DND-41 (cell line): ENCODE results near the gene KHDRBS2.

Source experiments
- ATAC-seq: fragments of 200-7000 bp; cut with Tn5 transposase; 3 replicates; pipeline ENCODE4 v1.9.1; 2021; ENCODE audit warnings: low read depth; ENCODE audit not compliant: insufficient read depth
- DNase-seq: peaks from one replicate; pipeline ENCODE4 v3.0.0-alpha.2; 2020
- H2AFZ ChIP-seq: 2 replicates; pipeline ENCODE4 v1.6.0; 2012; ENCODE audit warnings: low read depth, low read length
- H3K27ac ChIP-seq: 2 replicates; pipeline ENCODE4 v1.5.1; 2012; ENCODE audit warnings: low read length, inconsistent platforms
- H3K27me3 ChIP-seq: fragments of 200-600 bp; sonication (generic); 2 replicates; pipeline ENCODE4 v1.6.0; 2012; ENCODE audit warnings: low read length, mild to moderate bottlenecking, inconsistent platforms; ENCODE audit not compliant: insufficient read depth, poor library complexity
- H3K36me3 ChIP-seq: 2 replicates; pipeline ENCODE4 v1.5.1; 2012; ENCODE audit warnings: low read length, inconsistent platforms; ENCODE audit not compliant: insufficient read depth
- H3K4me1 ChIP-seq: 2 replicates; pipeline ENCODE4 v1.5.1; 2012; ENCODE audit warnings: mild to moderate bottlenecking, low read length; ENCODE audit not compliant: insufficient read depth
- H3K4me2 ChIP-seq: 2 replicates; pipeline ENCODE4 v1.6.0; 2012; ENCODE audit warnings: mild to moderate bottlenecking, moderate library complexity, low read length, inconsistent platforms; ENCODE audit not compliant: insufficient read depth
- H3K4me3 ChIP-seq, 2 experiments: fragments of 200-600 bp in 1 of 2; shearing (Covaris generic) in 1 of 2; 2 replicates each; pipeline ENCODE4 v1.5.1; 2012 to 2016; ENCODE audit warnings: inconsistent platforms in 2 of 2, low read length in 2 of 2, mild to moderate bottlenecking in 2 of 2, low read depth in 1 of 2, moderate library complexity in 1 of 2
- H3K79me2 ChIP-seq: 2 replicates; pipeline ENCODE4 v1.6.0; 2012; ENCODE audit warnings: low read length, inconsistent platforms; ENCODE audit not compliant: insufficient read depth
- H3K9ac ChIP-seq: 2 replicates; pipeline ENCODE4 v1.6.0; 2012; ENCODE audit warnings: low read depth, mild to moderate bottlenecking, inconsistent platforms, low read length, moderate library complexity
- H3K9me3 ChIP-seq: 2 replicates; pipeline ENCODE4 v1.5.1; 2012; ENCODE audit warnings: low read length, moderate library complexity, mild to moderate bottlenecking, inconsistent platforms; ENCODE audit not compliant: insufficient read depth, severe bottlenecking
- H4K20me1 ChIP-seq: 2 replicates; pipeline ENCODE4 v1.6.0; 2012; ENCODE audit warnings: low read length; ENCODE audit not compliant: insufficient read depth
- EZH2 ChIP-seq: IDR thresholded peaks from 3 replicates; pipeline ENCODE4 v1.6.1; 2012; ENCODE audit warnings: borderline replicate concordance, low read depth, mild to moderate bottlenecking, moderate library complexity, low read length, inconsistent platforms; ENCODE audit not compliant: severe bottlenecking
- TF ChIP-seq, protein P1 (sequence below): IDR thresholded peaks from 2 replicates; pipeline ENCODE4 v1.5.1; 2012; ENCODE audit warnings: borderline replicate concordance, low read length, moderate library complexity, mild to moderate bottlenecking; ENCODE audit not compliant: poor library complexity, severe bottlenecking; ENCODE audit errors: extremely low read depth

KHDRBS2 gene

GRCh38 chr6:62285612-62286469 lies at the start of gene KHDRBS2:
Gene KHDRBS2, minus strand, starts transcription at chr6:62286225.
- H3K36me3 ChIP-seq = no peaks in the 10 kb centered on the region
- H3K9me3 ChIP-seq = peaks cover 5% of the 10 kb centered on the region
- DNase-seq (no peak), ATAC-seq (no peak)
- no peak within 1 kb of the TSS for H3K27ac ChIP-seq
- H3K4me3 ChIP-seq = no peak within 1 kb of the TSS
- no peaks in the 10 kb centered on the region for H3K4me1 ChIP-seq
- H2AFZ ChIP-seq = no peak within 1 kb of the TSS
- no peak within 1 kb of the TSS for H3K9ac ChIP-seq
- no peak within 1 kb of the TSS for H3K4me2 ChIP-seq
- no peaks in the 10 kb centered on the region for H4K20me1 ChIP-seq
- H3K27me3 ChIP-seq = no peaks in the 10 kb centered on the region
- no peaks in the 10 kb centered on the region for H3K79me2 ChIP-seq
- TF ChIP-seq EZH2 = no peak
- TF ChIP-seq, protein P1, sequence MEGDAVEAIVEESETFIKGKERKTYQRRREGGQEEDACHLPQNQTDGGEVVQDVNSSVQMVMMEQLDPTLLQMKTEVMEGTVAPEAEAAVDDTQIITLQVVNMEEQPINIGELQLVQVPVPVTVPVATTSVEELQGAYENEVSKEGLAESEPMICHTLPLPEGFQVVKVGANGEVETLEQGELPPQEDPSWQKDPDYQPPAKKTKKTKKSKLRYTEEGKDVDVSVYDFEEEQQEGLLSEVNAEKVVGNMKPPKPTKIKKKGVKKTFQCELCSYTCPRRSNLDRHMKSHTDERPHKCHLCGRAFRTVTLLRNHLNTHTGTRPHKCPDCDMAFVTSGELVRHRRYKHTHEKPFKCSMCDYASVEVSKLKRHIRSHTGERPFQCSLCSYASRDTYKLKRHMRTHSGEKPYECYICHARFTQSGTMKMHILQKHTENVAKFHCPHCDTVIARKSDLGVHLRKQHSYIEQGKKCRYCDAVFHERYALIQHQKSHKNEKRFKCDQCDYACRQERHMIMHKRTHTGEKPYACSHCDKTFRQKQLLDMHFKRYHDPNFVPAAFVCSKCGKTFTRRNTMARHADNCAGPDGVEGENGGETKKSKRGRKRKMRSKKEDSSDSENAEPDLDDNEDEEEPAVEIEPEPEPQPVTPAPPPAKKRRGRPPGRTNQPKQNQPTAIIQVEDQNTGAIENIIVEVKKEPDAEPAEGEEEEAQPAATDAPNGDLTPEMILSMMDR = no peak

- no peak overlapping the region for H3K9ac ChIP-seq
- ATAC-seq (no peak), DNase-seq (no peak)
- H4K20me1 ChIP-seq = no peaks in the 10 kb centered on the region
- H3K4me2 ChIP-seq = no peak overlapping the region
- H2AFZ ChIP-seq = no peak overlapping the region
- H3K79me2 ChIP-seq = no peaks in the 10 kb centered on the region
- H3K36me3 ChIP-seq = no peaks in the 10 kb centered on the region
- TF ChIP-seq, protein P1 = no peak
- H3K9me3 ChIP-seq = peaks cover 6% of the 10 kb centered on the region
- no peaks in the 10 kb centered on the region for H3K4me1 ChIP-seq
- H3K27me3 ChIP-seq = no peaks in the 10 kb centered on the region
- no peak overlapping the region for H3K27ac ChIP-seq
- no peak overlapping the region for H3K4me3 ChIP-seq
These were observed 42.6 kb upstream of the KHDRBS2 start for GRCh38 chr6:62328607-62329006.

- DNase-seq (no peak), ATAC-seq (no peak)
- Histone ChIP-seq H3K9ac (no peak overlapping the region), H2AFZ (no peak overlapping the region), H3K4me2 (no peak overlapping the region), H3K36me3 (no peaks in the 10 kb centered on the region), H3K9me3 (no peaks in the 10 kb centered on the region), H3K79me2 (no peaks in the 10 kb centered on the region), H3K27ac (no peak overlapping the region), H3K27me3 (no peaks in the 10 kb centered on the region), H3K4me3 (no peak overlapping the region), H3K4me1 (no peaks in the 10 kb centered on the region), H4K20me1 (no peaks in the 10 kb centered on the region)
- TF ChIP-seq, protein P1 = no peak
- TF ChIP-seq EZH2 = no peak
These were observed 38.8 kb upstream of the KHDRBS2 start for GRCh38 chr6:62324834-62325233.
